SHP77 treated with DMSO at 0.1 percent for 48 hours (cell line): Measurements from ENCODE around the gene SH2D3A.

Experiments
- DNase-seq: peaks from one replicate; lab custom pipeline; 2025; lab: John Stamatoyannopoulos, UW

SH2D3A gene

GRCh38 chr19:6737873-6738786 lies 29.1 kb downstream of the SH2D3A start:
- peak; percentile 75 for DNase-seq

- peak; percentile 99 for DNase-seq
These were observed 29.9 kb downstream of the SH2D3A start, which contains the start of gene GPR108 for GRCh38 chr19:6737284-6737872. TSS of gene GPR108 (minus strand) at chr19:6737580. CDS start at chr19:6737576, 4 bp downstream.

- no peak for DNase-seq
These were observed 30.3 kb downstream of the SH2D3A start for GRCh38 chr19:6736917-6737283.

- peak; percentile 45 for DNase-seq
These were observed 30.9 kb downstream of the SH2D3A start for GRCh38 chr19:6736169-6736916.

GRCh38 chr19:6735181-6735911 lies 31.9 kb downstream of the SH2D3A start:
- DNase-seq = no peak

- no peak for DNase-seq
These were observed 33.0 kb downstream of the SH2D3A start for GRCh38 chr19:6734096-6734696.

GRCh38 chr19:6733338-6734095 lies 33.7 kb downstream of the SH2D3A start:
- no peak for DNase-seq

GRCh38 chr19:6732803-6733337 lies 34.4 kb downstream of the SH2D3A start:
- no peak for DNase-seq

GRCh38 chr19:6731822-6732221 lies 35.4 kb downstream of the SH2D3A start:
- no peak for DNase-seq

GRCh38 chr19:6730941-6731670 lies 36.1 kb downstream of the SH2D3A start:
- no peak for DNase-seq

GRCh38 chr19:6730153-6730804 lies 37.0 kb downstream of the SH2D3A start:
- peak; percentile 75 for DNase-seq

- DNase-seq = no peak
These were observed 37.6 kb downstream of the SH2D3A start for GRCh38 chr19:6729573-6730152.

- no peak for DNase-seq
These were observed 38.9 kb downstream of the SH2D3A start for GRCh38 chr19:6728346-6728745.

GRCh38 chr19:6725513-6726231 lies 41.6 kb downstream of the SH2D3A start:
- DNase-seq = no peak

- DNase-seq = no peak
These were observed 42.4 kb downstream of the SH2D3A start for GRCh38 chr19:6724631-6725492.

- no peak for DNase-seq
These were observed 43.5 kb downstream of the SH2D3A start for GRCh38 chr19:6723738-6724137.

- DNase-seq = no peak
These were observed 44.1 kb downstream of the SH2D3A start for GRCh38 chr19:6723108-6723618.
